T1000 (cell line): ENCODE data around the gene MERTK.
"Not testable (repeated sequence)": the region's sequence is repeated elsewhere in the genome, so short reads cannot be mapped to it uniquely, and the experiment has no call there.

Experiments
- DNase-seq: peaks from one replicate; lab custom pipeline; 2025; ENCODE audit warnings: mixed read lengths; lab: John Stamatoyannopoulos, UW

MERTK gene

GRCh38 chr2:112010751-112011150, 112.3 kb downstream of the MERTK start:
- no peak for DNase-seq

GRCh38 chr2:112012556-112012955, 114.1 kb downstream of the MERTK start:
- no peak for DNase-seq

GRCh38 chr2:112018846-112019245, 120.4 kb downstream of the MERTK start:
- DNase-seq = no peak

GRCh38 chr2:112019569-112019982, 121.2 kb downstream of the MERTK start:
- DNase-seq = no peak

- no peak for DNase-seq
Observed at GRCh38 chr2:112020561-112020960, 122.2 kb downstream of the MERTK start.

- no peak for DNase-seq
Observed at GRCh38 chr2:112021290-112021689, 122.9 kb downstream of the MERTK start.

GRCh38 chr2:112021781-112022231, 123.4 kb downstream of the MERTK start:
- DNase-seq = no peak

GRCh38 chr2:112023707-112024106, 125.3 kb downstream of the MERTK start:
- DNase-seq = no peak

- DNase-seq = no peak
Observed at GRCh38 chr2:112024231-112024630, 125.8 kb downstream of the MERTK start.

GRCh38 chr2:112024896-112025491, 126.6 kb downstream of the MERTK start:
- no peak for DNase-seq

- no peak for DNase-seq
Observed at GRCh38 chr2:112026509-112026908, 128.1 kb downstream of the MERTK start.

GRCh38 chr2:112027767-112028166, 129.4 kb downstream of the MERTK start:
- no peak for DNase-seq

GRCh38 chr2:112029164-112029563, 130.8 kb downstream of the MERTK start:
- no peak for DNase-seq

GRCh38 chr2:112031473-112032223, 133.2 kb downstream of the MERTK start:
- no peak for DNase-seq

- DNase-seq = no peak
Observed at GRCh38 chr2:112032224-112032586, 133.8 kb downstream of the MERTK start.

- DNase-seq = no peak
Observed at GRCh38 chr2:112032689-112033465, 134.5 kb downstream of the MERTK start.

- DNase-seq = no peak
Observed at GRCh38 chr2:112033600-112033999, 135.2 kb downstream of the MERTK start.

- DNase-seq = no peak
Observed at GRCh38 chr2:112034924-112035323, 136.5 kb downstream of the MERTK start.

GRCh38 chr2:112035786-112036185, 137.4 kb downstream of the MERTK start:
- no peak for DNase-seq

GRCh38 chr2:112039556-112039955, 141.1 kb downstream of the MERTK start:
- DNase-seq = not testable (repeated sequence)

GRCh38 chr2:112040066-112040465, 141.7 kb downstream of the MERTK start:
- not testable (repeated sequence) for DNase-seq

- not testable (repeated sequence) for DNase-seq
Observed at GRCh38 chr2:112041460-112041859, 143.1 kb downstream of the MERTK start.
